HG03060 (cell line): ENCODE measurements around the gene IGFBPL1.
"Not testable (repeated sequence)": the region's sequence is repeated elsewhere in the genome, so short reads cannot be mapped to it uniquely, and the experiment has no call there.

Source experiments
- ATAC-seq: cut with Tn5 transposase; IDR thresholded peaks from one replicate; pipeline ENCODE4 v1.9.1; 2021; ENCODE audit warnings: low read depth, moderate number of reproducible peaks; ENCODE audit not compliant: unreplicated experiment

The IGFBPL1 gene

DNA sequence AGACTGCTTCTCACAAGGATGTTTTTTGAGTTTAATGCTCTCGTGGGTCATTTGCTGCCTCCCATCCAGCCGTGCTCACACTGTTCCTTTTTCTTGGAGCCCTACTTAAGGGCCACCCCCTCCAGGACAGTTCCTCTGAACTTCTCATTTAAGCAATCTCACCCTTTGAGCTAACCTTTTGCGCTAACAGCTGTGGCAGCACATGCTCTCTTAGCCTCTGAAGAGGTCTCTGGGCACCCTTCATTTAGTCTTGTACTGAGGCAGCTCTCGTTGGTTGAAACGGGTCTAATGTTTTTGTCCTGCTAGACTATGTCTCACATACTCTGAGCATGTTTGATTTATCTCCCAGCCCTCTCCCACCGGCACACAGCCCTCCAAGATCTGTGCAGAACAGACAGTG is 19.9 kb downstream of the IGFBPL1 start:
- no peak for ATAC-seq

DNA sequence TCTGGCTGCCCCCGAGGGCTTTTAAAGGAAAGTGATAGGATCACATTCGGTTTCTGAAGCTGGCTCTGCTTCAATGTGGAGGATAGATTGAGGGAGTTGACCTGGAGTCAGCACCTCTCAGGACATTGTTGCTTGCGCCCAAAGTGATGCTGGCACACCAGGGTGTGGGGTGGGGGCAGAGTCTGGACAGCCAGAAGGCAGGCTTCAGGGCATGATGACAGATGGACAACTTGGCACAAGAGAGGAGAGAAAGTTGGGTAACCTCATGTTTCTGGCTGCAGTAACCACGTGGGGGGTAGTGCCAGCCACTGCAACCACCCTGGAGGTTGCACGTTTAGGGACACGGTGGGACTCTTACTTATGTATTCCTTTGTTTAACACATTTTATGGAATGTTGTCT is 22.3 kb downstream of the IGFBPL1 start:
- no peak for ATAC-seq

DNA sequence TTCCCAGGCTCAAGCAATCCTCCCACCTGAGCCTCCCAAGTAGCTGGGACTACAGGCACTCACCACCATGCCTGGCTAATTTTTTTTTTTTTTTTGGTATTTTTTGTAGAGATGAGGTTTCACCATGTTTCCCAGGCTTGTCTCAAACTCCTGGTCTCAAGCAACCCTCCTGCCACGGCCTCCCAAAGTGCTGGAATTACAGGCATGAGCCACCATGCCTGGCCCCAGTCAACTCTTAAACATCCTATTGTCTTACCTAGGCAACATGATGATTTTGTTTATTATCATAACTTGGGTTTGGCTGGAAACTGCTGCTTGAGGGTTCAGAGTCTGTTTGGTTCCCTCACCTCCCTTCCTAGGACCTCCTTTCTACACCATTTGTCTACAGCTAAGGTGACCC is 25.1 kb downstream of the IGFBPL1 start:
- not testable (repeated sequence) for ATAC-seq

DNA sequence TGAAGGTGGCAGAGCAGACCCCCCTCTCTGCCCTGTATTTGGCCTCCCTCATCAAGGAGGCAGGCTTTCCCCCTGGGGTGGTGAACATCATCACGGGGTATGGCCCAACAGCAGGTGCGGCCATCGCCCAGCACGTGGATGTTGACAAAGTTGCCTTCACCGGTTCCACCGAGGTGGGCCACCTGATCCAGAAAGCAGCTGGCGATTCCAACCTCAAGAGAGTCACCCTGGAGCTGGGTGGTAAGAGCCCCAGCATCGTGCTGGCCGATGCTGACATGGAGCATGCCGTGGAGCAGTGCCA is 27.9 kb downstream of the IGFBPL1 start:
- no peak for ATAC-seq

DNA sequence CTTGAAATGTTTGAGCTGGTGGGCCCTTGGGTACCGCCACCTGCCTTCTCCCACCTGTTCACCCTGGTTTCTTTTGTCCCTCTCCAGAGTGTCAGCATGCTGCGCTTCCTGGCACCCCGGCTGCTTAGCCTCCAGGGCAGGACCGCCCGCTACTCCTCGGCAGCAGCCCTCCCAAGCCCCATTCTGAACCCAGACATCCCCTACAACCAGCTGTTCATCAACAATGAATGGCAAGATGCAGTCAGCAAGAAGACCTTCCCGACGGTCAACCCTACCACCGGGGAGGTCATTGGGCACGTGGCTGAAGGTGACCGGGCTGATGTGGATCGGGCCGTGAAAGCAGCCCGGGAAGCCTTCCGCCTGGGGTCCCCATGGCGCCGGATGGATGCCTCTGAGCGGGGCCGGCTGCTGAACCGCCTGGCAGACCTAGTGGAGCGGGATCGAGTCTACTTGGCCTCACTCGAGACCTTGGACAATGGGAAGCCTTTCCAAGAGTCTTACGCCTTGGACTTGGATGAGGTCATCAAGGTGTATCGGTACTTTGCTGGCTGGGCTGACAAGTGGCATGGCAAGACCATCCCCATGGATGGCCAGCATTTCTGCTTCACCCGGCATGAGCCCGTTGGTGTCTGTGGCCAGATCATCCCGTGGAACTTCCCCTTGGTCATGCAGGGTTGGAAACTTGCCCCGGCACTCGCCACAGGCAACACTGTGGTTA is 28.4 kb downstream of the IGFBPL1 start:
- ATAC-seq = no peak

DNA sequence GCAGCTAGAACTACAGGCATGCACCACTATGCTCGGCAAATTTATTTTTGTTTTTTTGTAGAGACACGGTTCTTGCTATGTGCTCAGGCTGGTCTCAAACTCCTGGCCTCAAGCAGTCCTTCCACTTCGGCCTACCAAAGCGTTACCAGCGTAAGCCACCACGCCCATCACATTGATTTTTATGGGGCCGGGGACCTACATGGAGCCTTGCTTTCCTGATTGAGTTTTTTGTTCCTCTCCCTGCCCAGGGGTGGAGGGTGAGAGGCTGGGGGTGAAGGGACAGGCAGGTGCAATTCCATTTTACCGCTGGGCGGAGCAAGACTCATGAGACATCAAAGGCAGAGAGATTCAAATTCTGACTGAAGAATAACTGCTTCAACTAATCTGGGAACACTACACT is 29.8 kb downstream of the IGFBPL1 start:
- no peak for ATAC-seq

DNA sequence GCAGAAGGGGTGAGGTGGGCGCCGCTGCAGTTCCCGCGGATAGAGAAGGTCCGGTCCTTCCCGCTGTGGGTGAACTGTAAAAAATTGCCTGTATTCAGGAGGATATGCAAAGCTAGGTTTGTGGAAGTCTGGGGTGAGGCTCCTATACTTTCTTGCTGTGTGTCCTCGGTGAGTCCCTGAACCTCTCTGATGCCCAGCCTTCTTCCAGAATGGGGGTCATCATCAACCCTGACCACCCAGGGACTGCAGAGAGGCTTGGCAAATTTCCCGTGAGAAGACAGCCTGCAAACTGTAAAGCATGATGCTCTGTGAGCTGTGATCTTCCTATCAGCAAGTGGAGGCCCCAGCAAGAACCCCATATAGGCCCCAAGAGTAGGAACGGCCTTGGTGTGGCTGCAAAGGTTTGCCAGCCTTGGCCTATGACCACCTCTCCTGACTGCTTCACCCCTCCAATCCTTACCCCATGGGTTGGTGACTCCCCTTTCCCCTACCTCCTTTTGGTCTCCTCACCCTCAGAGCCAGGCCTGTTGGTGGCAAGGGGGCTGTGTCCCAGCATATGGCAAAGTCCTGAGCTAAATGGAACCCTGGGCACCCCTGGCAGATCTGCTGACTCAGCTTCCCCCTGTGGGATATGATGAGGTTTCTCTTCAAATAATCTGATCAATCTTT is 31.0 kb downstream of the IGFBPL1 start:
- no peak for ATAC-seq

DNA sequence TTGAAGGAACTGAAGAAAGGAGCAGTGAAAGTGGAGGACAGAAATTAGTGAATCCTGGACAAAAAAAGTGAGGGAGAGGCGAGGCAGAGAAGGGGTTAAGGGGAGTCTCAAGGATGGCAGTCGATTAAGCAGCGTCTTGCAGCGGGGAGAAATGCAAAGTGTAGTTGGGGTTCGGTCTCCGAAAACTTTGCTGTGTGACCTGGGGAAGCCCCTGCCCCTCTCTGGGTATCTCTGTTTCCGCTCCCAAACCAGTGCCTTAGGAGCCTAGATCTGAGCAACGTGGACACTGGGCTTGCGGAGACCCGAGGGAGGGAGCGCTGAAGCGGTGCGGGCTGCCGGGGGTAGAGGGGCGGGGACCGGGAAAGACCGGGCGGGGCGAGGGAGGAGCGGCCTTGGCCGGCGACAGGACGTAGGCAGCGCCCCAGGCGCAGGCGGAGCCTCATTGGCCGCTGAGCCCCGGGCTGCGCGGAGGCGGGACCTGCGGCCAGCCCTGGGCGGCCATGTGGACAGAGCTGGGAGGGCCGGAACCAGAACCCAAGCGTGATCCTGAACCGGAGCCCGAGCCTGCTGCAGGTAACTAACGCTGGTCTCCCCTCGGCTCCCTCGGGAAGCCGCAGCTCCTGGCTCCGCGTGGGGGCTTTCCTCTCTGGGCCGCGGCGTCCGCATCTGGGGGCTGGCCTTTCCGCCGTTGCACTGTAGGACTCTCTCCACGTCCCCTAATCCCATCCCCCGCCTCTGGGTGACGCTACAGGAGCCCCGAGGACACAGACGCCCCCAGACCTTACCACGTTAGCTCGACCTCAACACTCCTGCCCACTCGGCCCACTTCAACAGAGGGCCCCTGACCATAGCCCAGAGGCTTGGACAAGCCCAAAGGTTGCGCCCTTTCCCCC is 31.8 kb downstream of the IGFBPL1 start, which contains the start of gene ALDH1B1:
TSS of gene ALDH1B1 (plus strand) at position 468 of the 893 bp plus-strand sequence. CDS start 3,047 bp downstream, outside the sequence.
- ATAC-seq = peak; percentile 80

DNA sequence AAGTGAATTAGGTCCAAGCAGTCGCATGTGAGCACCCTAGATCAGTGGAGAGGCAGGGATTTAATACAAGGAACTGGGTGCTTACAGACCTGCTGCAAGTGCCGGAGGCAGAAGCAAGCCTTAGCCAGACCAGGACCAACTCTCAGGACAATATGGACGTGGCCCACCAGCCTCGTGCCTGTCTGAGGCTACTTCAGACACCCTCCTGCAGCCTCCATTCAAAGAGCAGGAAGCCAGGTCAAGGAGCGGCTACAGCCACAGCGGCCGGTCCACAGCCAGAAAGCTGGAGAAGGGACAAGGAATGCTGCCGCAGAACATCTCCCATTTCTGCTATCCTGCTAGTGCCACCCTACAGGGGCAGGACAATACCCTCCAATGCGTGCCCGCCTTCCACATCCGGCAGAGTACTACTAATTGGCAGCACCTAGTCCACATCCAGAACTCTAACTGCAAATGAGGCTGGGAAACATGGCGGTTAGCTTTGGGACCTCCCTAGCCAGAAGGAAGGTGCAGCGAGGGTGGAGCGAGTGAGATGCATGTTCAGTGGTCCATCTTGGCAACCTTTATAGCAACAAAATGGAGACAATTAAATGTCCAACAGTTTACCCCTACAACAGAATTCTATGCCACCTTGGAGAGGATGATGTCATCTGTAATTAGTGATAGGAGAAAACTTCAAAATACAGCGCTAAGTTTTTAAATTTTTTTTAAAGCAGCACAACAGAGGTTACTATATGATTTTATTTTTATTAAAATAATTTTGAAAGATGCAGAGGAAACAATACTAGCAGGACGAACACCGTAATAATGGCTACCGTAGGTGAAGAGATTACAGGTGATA is 32.8 kb downstream of the IGFBPL1 start:
- no peak for ATAC-seq

DNA sequence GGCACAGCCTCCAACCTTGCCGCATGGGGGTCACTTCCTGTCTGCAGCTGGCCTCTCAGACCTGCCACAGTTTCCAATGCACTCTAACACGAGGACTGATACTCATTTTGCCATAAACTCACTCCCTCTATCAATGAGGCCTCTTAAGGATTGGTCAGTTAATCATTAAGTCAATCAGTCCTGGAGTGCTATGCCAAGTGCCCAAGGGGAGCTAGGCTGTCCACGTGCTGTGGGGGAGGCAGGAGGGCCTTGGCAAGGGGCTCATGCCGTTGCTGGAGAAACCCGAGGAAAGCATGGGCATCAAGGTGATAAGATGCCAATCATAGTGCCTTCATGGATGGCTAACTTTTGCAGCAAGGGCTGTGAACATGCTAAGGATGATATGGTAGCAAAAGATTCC is 33.4 kb downstream of the IGFBPL1 start:
- no peak for ATAC-seq

DNA sequence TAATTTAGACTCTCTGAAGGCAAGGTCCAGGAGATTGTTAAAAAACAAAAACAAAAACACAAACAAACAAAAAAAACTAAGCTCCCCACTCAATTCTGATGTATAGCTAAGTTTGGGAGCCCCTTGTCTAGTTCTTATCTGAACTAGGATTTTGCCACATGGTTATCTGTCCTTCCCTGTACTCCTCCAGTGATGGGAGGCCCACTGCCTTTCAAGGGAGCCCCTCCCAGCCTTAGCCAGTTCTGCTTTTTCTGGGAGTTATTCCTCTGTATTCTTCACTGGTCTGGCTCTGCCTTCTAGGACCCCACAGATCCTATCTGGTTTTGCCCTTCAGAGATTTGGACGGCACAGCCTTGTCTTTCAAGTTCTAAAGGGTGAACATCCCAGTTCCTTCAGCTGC is 33.8 kb downstream of the IGFBPL1 start:
- no peak for ATAC-seq

DNA sequence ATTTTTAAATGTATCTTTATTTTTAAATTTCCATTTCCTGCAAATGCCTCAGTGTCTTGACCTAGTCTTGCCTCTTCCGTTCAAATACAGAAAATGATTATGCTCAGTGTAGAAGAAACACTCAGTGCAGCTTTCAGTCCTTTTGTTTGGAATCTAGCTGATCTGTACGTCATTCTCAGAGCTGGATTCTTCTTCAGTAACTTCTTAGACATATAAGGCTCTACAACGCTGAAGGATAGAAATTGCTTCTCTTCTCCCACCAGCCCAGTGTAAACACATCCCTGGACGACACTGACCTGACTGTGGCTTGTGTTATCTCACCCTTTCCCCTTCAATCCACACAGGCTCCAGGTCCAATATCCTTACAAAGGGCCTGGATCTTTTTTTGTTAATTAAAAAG is 34.9 kb downstream of the IGFBPL1 start:
- no peak for ATAC-seq

DNA sequence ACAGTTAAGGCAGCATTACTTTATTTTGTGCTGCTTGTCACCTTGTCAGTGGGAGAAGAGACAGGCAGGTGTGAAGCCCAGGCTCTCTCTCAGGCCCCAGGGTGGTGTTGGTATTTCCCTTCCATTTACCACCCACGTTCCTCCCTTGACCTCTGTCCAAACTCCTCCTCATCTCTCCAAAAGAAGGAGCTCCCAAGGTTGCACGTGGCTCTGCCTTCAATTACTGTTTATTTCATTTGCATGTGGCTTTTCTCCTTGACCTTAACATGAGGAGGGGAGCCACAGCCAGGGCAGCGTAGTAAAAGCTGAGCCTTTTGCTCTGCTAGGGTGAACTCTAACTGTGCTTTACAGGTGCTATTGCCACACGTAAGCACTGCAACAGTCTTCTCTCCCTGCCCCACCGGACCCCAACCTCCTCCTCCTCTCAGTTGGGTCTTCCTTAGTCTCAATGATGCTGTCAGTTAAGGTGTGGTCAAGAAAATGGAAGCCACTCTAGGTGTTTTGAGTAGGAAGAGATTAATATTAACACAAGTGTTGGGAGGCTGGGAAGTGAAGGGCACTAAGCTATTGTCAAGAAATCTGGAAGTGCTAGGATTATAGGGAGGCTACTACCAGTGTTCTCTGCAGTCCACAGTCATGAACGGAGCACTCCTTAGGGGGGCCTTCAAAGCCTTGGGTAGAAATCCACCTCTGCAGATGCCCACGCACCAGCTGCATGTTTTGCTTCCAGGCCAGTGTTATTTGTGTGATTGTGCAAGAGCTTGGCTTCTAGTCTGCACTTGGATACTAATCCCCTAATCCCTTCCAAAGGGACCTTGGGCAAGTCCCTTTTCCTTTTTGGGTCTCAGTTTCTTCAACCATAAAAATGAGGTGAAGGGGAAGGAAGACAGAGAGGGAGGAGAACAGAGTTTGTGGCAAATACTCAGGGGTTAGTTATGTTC is 35.7 kb downstream of the IGFBPL1 start:
- ATAC-seq = no peak

DNA sequence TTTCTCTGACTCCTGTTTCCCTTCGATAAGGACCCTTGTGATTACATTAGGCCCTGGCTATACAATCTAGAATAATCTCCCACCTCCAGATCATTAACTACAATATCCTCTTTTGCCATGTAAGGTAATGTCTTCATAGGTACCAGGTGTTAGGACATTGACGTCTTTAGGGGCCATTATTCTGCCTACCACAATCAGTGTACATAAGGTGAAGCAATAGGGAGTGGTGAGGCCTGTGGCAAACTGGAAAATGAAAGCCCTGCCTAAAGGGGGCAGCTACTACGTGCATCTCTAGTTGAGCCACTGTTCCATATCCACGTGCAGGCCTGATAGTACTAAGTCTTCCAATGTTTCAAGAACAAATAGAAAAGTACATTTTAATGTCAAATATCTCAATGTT is 36.5 kb downstream of the IGFBPL1 start:
- ATAC-seq = no peak

DNA sequence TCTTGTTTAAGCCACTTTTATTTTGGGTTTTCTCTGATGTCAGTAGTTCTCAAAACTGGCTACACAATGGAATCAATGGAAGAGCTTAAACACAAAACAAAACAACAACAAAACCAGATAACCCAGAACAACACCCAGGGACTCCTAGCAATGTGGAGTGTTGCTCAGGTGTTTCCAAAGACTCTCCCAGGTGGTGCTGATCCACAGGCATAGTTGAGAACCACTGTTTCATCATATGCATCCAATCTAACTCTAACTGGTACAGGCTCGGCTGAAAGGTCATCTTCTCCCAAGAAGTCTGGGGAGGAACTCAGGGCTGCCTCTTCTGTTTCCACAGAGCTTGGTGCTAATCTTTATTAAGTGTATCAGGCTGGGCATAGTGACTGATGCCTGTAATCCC is 37.2 kb downstream of the IGFBPL1 start:
- no peak for ATAC-seq

DNA sequence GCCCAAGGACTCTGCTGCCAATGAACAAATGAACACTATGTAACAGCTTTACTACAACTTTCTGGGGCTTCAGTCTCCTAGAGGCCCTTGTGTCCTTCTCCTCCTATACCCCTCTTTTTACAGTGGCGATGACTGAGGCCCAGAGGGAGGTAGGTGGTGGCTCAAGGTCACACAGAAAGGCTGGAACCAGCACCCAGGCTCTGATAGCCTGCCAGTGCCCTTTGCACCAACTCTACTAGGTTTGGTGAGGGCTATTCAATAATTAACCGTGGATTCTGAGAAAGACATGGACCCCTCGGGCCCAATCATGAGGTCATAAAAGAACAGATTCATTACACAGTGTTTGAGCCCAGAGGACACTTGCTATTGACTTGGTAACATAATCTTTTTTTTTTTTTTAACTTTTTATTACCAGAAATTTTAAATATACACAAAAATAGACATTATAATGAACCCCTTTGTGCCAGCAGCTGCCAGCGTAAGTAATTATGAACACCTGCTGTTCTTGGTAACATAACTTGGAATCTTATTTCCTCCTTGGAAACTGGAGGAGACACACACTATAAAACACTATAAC is 37.8 kb downstream of the IGFBPL1 start:
- no peak for ATAC-seq

DNA sequence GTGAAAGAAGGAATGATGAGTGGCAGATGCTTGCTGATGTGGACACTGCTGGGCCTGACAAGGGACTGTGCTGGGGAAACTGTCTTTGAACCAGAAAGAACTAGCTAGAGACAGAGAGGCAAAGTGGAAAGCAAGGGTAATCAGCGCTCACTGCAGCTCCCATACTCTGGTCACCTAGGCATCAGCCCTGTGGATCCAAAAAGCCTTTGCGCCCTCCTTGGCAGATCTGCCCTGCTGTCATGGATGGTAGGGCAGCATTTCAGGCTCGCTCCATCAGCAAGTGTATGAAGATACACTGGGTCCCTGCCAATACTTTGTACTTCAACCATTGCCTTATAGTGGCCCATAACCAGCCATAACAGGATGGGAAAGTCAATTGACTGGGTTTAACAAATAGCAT is 38.4 kb downstream of the IGFBPL1 start:
- ATAC-seq = no peak

DNA sequence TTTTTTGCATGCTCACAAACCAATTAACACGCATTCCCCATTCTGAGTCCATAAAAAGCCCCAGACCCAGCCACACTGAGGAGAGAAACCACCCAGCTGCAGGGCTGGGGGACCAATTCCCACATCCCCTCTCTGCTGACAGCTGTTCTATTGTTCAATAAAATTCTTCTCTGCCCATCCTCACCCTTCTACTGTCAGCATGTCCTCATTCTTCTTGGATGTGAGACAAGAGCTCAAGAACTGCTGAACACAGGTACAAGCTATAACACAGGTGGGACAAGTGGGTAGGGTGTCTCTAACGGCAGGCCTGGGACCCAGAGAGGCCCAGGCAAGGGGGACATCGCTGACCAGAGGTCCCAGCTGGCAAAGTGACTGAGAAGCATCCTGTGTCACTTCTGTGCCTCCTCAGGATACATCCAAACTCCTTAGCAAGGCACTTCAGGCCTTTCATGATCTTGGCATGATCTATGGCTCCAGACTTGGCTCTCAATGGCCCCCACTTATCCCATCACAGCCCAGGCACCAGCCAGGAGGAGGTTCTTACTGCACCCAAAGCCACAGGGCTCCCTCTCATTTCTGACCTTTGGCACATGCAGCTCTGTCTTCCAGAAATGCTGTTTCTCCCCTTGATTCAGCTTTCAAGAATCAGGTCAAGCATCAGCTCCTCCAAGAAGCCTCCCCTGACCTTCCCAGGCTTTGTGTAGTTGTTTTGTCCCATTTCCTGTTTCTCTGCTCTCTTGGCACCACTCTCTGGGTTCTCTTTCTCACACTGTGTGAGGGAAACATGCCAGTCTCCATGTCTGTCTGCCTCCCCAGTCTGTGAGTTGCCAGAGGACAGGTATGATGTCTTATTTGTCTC is 39.0 kb downstream of the IGFBPL1 start:
- no peak for ATAC-seq
